Fibroblast of lung (primary cell): ENCODE results near the gene APOBEC3F.
"Not testable (repeated sequence)": the region's sequence is repeated elsewhere in the genome, so short reads cannot be mapped to it uniquely, and the experiment has no call there.

Source experiments
- EZH2 ChIP-seq: IDR thresholded peaks from 2 replicates; pipeline ENCODE4 v1.5.1; 2012; ENCODE audit warnings: low read length, control low read depth, mild to moderate bottlenecking; ENCODE audit errors: missing control alignments
- TF ChIP-seq, protein P1 (sequence below), 2 donors: IDR thresholded peaks in 1 of 2; conservative IDR thresholded peaks in 1 of 2; 1 replicate in 1 of 2; 2 replicates in 1 of 2; pipeline ENCODE4 v1.5.1; 2011 to 2012; ENCODE audit warnings: low read length in 2 of 2, control low read depth in 1 of 2, inconsistent platforms in 1 of 2, low read depth in 1 of 2, mild to moderate bottlenecking in 1 of 2

DNA sequence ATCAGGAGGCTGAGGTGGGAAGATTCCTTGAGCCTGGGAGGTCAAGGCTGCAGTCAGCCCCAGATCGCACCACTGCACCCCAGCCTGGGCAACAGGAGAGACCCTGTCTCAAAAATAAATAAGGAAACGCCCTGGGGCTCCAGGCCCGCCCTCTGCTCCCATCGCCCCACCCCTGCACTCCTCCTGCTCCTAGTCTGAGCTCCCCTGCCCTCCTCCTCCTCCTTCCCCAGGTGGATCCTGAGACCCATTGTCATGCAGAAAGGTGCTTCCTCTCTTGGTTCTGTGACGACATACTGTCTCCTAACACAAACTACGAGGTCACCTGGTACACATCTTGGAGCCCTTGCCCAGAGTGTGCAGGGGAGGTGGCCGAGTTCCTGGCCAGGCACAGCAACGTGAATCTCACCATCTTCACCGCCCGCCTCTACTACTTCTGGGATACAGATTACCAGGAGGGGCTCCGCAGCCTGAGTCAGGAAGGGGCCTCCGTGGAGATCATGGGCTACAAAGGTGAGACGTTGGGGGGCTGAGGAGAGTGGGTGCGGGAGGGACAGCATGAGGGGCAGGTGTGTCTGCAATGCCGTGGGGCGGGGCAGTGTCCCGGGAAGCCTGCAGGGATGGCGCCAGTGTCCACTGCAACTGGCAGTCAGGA, 11.3 kb downstream of the APOBEC3F start:
- TF ChIP-seq, protein P1, sequence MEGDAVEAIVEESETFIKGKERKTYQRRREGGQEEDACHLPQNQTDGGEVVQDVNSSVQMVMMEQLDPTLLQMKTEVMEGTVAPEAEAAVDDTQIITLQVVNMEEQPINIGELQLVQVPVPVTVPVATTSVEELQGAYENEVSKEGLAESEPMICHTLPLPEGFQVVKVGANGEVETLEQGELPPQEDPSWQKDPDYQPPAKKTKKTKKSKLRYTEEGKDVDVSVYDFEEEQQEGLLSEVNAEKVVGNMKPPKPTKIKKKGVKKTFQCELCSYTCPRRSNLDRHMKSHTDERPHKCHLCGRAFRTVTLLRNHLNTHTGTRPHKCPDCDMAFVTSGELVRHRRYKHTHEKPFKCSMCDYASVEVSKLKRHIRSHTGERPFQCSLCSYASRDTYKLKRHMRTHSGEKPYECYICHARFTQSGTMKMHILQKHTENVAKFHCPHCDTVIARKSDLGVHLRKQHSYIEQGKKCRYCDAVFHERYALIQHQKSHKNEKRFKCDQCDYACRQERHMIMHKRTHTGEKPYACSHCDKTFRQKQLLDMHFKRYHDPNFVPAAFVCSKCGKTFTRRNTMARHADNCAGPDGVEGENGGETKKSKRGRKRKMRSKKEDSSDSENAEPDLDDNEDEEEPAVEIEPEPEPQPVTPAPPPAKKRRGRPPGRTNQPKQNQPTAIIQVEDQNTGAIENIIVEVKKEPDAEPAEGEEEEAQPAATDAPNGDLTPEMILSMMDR (conservative IDR thresholded peaks at IDR 0.05 in 1 of 2, IDR thresholded peaks at IDR 0.05 in 1 of 2; ENCODE audit: low read depth in 1 of 2, low read length in 2 of 2), result not testable (repeated sequence)
- TF ChIP-seq EZH2, result not testable (repeated sequence)
